Spinal cord (tissue), 10 donors: ENCODE results near the gene CLEC4G. TPM values are rescaled to one million over a fixed set of nuclear protein-coding genes. Genes with fewer than 3 reads are reported as not detected.

Source experiments
- DNase-seq, 6 donors: peaks; one replicate each; pipeline versions ENCODE4 v3.0.0 to v3.0.0-alpha.2; 2013 to 2015; ENCODE audit warnings: low spot score in 6 of 6, low read depth in 4 of 6
- H3K27ac ChIP-seq: one replicate; pipeline ENCODE4 v1.5.1; 2013; ENCODE audit warnings: low read depth, low read length, control low read depth
- H3K27me3 ChIP-seq: one replicate; pipeline ENCODE4 v1.6.1; 2013; ENCODE audit warnings: low read length; ENCODE audit not compliant: control insufficient read depth, insufficient read depth
- H3K36me3 ChIP-seq: one replicate; pipeline ENCODE4 v1.6.1; 2013; ENCODE audit warnings: low read length; ENCODE audit not compliant: control insufficient read depth, insufficient read depth
- H3K4me1 ChIP-seq: one replicate; pipeline ENCODE4 v1.6.1; 2013; ENCODE audit warnings: low read length; ENCODE audit not compliant: control insufficient read depth, insufficient read depth
- H3K4me3 ChIP-seq: one replicate; pipeline ENCODE4 v1.5.1; 2013; ENCODE audit warnings: low read depth, low read length, control low read depth
- H3K9me3 ChIP-seq: one replicate; pipeline ENCODE4 v1.6.1; 2013; ENCODE audit warnings: low read length; ENCODE audit not compliant: control insufficient read depth, insufficient read depth
- WGBS: methylation state at CpG from one replicate; pipeline ENCODE4 v1.1.5; 2013; ENCODE audit warnings: missing lambda C conversion rate; ENCODE audit not compliant: insufficient coverage; 5-methylcytosine and 5-hydroxymethylcytosine counted together
- polyA plus RNA-seq, 2 donors: library from polyadenylated mRNA; unstranded; fragments of 120-200 nt; gene quantifications; one replicate each; pipeline ENCODE4 v1.2.1, GENCODE V29; 2013; ENCODE audit not compliant: insufficient read length in 2 of 2
- total RNA-seq, 2 donors: library from RNA; depleted of rRNA in 1 of 2; stranded (reverse); fragments of 120-200 nt in 1 of 2; fragments of >200 nt in 1 of 2; gene quantifications; one replicate each; pipeline versions ENCODE4 v1.2.3 to v1.2.4, GENCODE V29; 2013 to 2014
- donor health status: healthy.

CLEC4G gene
- total and polyA plus RNA-seq, 4 donors = 0.17 to 2.1 (median 1.0) TPM

DNA sequence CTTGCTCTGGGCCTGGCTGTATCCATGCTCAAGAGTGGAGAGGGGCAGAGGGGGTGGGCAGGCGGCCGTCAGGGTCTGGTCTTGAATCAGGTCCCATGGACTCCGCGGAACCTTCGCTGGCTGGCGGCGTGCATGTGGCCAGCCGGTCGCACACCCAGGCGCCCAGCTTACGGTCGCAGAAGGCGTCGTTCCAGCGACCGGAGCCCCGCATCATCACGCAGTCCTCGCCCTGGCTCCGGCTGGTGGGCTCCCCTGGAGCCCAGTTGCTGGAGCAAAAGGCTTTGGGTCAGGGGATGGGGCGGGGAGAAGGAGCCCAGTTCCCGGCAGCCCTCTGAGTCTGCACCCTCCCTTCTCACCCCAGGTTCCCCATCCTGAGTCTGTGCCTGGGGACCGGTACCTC is 42.7 kb downstream of the CLEC4G start:
- no peak overlapping the region for H3K27ac ChIP-seq
- peaks cover 6% of the 10 kb centered on the region for H3K4me1 ChIP-seq
- H3K36me3 ChIP-seq = peaks cover 29% of the 10 kb centered on the region
- no peaks in the 10 kb centered on the region for H3K27me3 ChIP-seq
- WGBS = 25% methylated on average over 22 of the region's 23 CpGs
- DNase-seq = no peak
- no peaks in the 10 kb centered on the region for H3K9me3 ChIP-seq
- no peak overlapping the region for H3K4me3 ChIP-seq

DNA sequence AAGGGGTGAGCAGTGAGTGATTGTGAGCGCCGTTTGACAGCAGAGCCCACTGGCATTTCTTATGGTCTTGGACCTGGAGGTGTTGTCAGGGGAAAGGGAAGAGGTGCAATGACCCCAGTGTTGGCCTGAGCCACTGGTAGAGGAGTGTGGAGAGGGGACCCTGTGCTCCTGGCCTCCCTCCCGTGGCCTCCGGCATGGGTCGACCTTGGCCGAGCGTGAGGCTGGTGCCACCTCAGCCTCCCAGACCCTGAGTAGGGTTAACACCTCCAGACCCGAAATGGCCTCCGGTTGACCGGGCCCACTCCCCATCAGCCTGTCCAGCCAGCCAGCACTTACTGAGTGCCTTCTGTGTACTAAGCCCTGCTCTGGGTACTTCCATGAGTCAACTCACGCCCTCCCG is 44.7 kb downstream of the CLEC4G start:
- Histone ChIP-seq H3K4me3 (no peak overlapping the region), H3K36me3 (peaks cover 49% of the 10 kb centered on the region), H3K27ac (no peak overlapping the region), H3K27me3 (no peaks in the 10 kb centered on the region), H3K9me3 (no peaks in the 10 kb centered on the region), H3K4me1 (peaks cover 11% of the 10 kb centered on the region)
- DNase-seq = no peak
- WGBS = 95% methylated on average over 12 of the region's 12 CpGs

DNA sequence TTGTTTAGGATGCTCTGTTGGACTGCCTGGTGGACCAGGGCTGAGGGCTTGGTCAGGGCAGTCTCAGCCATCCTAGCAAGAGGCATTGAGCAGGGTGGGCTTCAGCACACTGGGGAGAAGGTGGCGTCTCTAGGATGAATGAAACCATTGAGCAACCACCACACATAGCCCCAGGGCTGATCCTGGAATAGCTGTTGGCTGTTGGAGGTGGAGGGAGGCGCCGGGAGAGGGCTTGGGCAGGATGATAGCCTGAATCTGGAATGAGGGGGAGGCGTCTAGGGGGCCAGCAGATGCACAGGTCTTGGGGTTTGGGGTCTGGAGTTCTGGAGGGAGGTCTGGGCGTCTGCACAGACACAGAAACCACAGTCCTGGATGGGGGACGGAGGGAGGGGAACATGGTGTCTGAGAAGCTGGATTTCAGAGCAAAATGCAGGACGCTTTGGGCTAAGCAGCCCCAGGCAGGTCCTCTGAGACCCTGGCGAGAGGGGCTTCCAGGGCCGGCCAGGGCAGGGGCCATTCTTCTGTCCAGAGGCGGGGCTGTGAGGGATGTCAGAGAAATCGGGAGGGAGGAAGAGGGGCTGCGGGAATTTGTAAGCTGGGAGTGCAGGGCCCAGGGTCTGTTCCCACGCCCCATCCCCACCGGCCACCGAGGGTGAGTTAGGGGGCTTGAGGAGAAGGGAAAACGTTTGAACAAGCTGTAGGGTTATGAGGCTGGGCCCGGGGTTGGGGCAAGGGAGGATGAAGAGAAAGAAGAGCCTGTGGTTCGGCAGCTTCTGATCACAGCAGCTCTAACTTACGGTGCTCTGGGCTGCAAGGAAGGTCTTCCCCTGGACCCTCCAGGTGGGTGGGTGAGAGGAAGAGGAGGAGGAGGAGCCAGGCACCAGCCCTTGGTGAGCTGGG is 46.1 kb downstream of the CLEC4G start:
- WGBS = 46% methylated on average over 18 of the region's 19 CpGs
- peaks cover 52% of the 10 kb centered on the region for H3K36me3 ChIP-seq
- peaks cover 21% of the 10 kb centered on the region for H3K4me1 ChIP-seq
- no peaks in the 10 kb centered on the region for H3K9me3 ChIP-seq
- H3K27ac ChIP-seq = no peak overlapping the region
- no peaks in the 10 kb centered on the region for H3K27me3 ChIP-seq
- DNase-seq = no peak
- H3K4me3 ChIP-seq = no peak overlapping the region

DNA sequence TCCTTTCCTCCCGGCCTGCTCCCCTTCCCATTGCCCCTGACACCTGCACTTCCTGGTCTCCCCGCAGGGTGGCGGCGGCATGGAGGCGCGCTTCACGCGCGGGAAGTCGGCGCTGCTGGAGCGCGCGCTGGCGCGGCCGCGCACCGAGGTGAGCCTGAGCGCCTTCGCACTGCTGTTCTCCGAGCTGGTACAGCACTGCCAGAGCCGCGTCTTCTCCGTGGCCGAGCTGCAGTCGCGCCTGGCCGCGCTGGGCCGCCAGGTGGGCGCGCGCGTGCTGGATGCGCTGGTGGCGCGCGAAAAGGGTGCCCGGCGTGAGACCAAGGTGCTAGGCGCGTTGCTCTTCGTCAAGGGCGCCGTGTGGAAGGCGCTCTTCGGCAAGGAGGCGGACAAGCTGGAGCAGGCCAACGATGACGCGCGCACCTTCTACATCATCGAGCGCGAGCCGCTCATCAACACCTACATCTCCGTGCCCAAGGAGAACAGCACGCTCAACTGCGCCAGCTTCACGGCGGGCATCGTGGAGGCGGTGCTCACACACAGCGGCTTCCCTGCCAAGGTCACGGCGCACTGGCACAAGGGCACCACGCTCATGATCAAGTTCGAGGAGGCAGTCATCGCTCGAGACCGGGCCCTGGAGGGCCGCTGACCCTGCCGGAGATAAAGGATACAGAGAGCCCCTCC is 49.6 kb downstream of the CLEC4G start:
- Histone ChIP-seq H3K4me1 (peaks cover 28% of the 10 kb centered on the region), H3K4me3 (peak overlapping the region; percentile 93), H3K27me3 (no peaks in the 10 kb centered on the region), H3K36me3 (peaks cover 52% of the 10 kb centered on the region), H3K9me3 (no peaks in the 10 kb centered on the region), H3K27ac (no peak overlapping the region)
- WGBS = 61% methylated on average over 74 of the region's 74 CpGs
- DNase-seq = peak in 1 of 6 donors; percentile 44

DNA sequence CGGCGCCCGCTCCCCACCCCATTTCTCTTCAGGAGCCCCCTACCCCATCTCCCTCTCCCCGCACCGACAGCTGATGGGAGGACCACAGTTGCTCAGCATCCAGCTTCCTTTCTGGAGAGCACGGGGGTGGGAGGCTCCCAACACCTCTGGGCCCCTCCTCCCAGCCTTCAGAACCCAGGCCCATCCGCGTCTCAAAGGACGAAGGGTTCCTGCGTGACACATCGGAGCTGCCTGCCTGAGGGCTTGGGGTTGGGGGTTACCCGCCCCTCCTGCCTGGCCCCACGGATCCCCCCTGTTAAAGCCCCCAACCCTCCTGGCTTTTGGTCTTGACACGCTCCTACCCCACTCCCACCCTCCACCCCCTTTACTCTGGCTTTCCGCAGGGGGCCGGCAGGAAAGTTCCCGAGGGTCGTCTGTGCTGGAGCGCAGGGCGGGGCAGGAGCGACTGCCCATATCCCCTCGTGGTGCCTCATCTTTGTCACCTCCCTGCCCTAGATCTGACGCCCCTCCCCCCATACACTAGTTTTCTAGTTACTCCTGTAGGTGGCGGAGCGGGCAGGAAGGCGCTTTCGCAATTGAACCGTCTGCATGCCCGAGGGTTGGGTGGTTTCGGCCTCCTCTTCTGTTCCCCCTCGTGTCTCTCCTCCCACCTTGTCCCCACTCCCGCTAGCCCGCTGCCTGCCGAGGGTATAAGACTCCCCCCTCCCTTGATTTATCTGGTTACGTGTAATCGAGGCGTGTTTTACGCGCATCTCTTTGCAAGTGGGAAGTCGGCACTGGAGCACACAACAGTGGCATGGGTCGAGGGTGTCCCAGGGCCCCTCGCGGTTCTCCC is 50.4 kb downstream of the CLEC4G start:
- peak overlapping the region; percentile 93 for H3K4me3 ChIP-seq
- WGBS = under 1% methylated on average over 40 of the region's 43 CpGs
- no peak overlapping the region for H3K27ac ChIP-seq

DNA sequence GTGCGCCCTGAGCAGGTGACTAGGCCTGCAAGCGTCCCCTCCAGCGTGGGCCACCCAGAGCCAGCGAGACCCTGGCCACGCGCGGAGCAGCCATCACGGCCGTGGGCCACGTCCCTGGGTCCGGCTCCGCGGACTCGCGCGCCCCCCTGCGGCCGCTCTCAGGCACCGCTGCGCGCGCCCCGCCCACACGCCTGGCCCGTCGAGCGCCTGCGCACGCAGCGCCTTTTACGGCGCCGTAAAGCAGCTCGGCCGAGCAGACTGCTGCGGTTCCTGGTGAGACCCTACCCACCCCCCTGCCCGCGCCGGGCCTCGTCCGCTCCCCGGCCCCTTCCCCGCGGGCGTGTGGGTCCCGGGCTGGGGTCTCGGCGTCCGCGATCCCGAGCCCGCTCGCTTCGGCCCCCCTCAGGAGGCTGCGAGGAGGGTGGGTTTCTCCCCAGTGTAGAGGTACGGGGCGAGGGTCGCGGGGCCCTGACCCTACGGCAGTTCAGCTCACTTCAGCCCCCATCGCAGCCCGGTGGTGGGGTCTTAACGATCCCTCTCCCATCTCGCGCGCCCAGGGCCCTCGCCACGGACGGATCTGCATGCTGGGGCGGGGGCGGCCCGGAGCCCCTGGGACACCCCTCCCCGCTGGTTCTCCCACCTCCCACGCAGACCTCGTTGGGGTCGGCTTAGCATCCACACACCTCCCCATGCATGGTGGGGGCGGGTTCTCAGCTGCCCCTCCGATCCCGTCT is 51.1 kb downstream of the CLEC4G start, which contains the start of gene TRAPPC5:
TSS of gene TRAPPC5 (plus strand) at position 228 of the 734 bp plus-strand sequence. CDS start 1,421 bp downstream, outside the sequence.
- 0% methylated on average over 75 of the region's 79 CpGs for WGBS
- H3K27ac ChIP-seq = no peak within 1 kb of the TSS
- H3K9me3 ChIP-seq = no peaks in the 10 kb centered on the region
- H3K4me1 ChIP-seq = peaks cover 25% of the 10 kb centered on the region
- peak within 1 kb of the TSS; percentile 93 for H3K4me3 ChIP-seq
- H3K36me3 ChIP-seq = peaks cover 39% of the 10 kb centered on the region
- H3K27me3 ChIP-seq = peaks cover 3% of the 10 kb centered on the region
- peak; percentile 75 to 96 (median 82) for DNase-seq

More for the DNA sequence above, 50.4 kb downstream of the CLEC4G start:
- H3K4me1 ChIP-seq = peaks cover 28% of the 10 kb centered on the region
- peaks cover 3% of the 10 kb centered on the region for H3K27me3 ChIP-seq
- DNase-seq = peak in 3 of 6 donors; percentile 50 to 87 (median 80)
- H3K9me3 ChIP-seq = no peaks in the 10 kb centered on the region
- H3K36me3 ChIP-seq = peaks cover 45% of the 10 kb centered on the region

DNA sequence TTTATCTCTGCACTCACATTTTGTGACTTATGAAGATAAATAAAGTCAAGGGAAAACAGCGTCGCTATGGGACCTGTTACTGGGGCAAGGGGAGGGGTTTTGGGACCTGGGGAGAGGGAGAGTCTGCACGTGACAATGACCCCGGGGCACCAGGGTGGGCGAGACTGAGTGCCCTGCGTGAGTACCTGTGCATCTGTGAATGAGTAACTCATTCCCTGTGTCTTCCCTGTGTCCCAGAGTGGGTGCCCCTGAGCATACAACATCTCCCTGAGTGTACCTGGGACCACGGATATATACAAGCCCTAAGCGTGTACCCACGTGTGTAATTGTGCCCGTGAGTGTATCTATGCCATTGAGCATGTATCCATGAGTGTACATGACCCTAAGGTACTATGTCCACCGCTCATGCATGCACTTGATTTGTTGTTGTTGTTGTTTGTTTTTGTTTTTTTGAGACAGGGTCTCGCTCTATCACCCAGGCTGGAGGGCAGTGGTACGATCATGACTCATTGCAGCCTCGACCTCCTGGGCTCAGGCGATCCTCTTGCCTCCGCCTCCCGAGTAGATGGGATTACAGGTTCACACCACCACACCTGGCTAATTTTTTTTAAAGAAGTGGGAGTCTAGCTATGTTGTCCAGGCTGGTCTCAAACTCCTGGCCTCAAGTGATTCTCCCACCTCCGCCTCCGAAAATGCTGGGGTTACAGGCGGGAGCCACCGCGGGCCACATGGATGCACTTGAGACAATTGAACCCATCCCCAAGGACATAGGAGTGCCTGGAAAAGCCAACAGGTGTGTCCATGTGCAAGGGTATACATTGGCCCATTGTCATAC is 51.9 kb downstream of the CLEC4G start:
- peaks cover 3% of the 10 kb centered on the region for H3K27me3 ChIP-seq
- H3K9me3 ChIP-seq = no peaks in the 10 kb centered on the region
- peak overlapping the region; percentile 18 for H3K4me3 ChIP-seq
- no peak overlapping the region for H3K27ac ChIP-seq
- H3K36me3 ChIP-seq = peaks cover 32% of the 10 kb centered on the region
- peaks cover 22% of the 10 kb centered on the region for H3K4me1 ChIP-seq
- WGBS = 58% methylated on average over 18 of the region's 22 CpGs
- DNase-seq = no peak

DNA sequence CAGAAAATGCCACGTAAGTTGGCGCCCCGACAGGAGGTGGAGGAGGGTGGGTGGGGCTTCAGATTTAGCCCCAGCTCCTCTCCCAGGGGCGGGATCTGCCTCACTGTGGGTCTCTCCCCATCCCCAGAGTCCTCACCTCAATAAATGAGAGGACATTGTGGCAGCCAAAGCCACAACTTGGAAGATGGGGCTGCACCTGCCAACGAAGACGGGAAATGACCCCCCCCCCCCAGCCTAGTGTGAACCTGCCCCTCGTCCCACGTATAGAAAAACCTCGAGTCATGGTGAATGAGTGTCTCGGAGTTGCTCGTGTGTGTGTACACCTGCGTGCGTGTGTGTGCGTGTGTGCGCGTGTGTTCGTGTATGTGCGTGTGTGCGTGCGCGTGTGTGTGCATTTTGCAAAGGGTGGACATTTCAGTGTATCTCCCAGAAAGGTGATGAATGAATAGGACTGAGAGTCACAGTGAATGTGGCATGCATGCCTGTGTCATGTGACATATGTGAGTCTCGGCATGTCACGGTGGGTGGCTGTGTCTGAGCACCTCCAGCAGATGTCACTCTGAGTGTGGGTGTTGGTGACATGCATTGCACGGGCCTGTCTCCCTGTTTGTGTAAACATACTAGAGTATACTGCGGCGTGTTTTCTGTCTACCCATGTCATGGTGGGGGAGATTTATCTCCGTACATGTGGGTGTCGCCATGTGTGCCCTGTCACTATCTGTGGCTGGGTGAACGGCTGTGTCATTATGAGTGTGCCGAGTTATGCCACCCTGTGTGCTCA is 52.7 kb downstream of the CLEC4G start:
- WGBS = 73% methylated on average over 23 of the region's 30 CpGs
- Histone ChIP-seq H3K27me3 (peaks cover 3% of the 10 kb centered on the region), H3K4me3 (no peak overlapping the region), H3K27ac (no peak overlapping the region), H3K9me3 (no peaks in the 10 kb centered on the region), H3K4me1 (peaks cover 22% of the 10 kb centered on the region), H3K36me3 (peaks cover 23% of the 10 kb centered on the region)
- peak in 2 of 6 donors; percentile 36 to 82 for DNase-seq
